HEK293 (cell line): ENCODE results near the gene PIP5K1C.

Experiments
- CTCF ChIA-PET: fragments of 350-600 bp; formaldehyde crosslinking; extraction: SDS; loops from one replicate; lab custom pipeline; 2021; ENCODE audit warnings: antibody characterized with exemption; lab: Yijun Ruan, JAX
- POLR2A ChIA-PET: fragments of 300-600 bp; formaldehyde crosslinking; extraction: SDS; loops from one replicate; lab custom pipeline; 2020; ENCODE audit warnings: antibody characterized with exemption, inconsistent platforms; lab: Yijun Ruan, JAX
- H3K27ac ChIP-seq: fragments of 200-500 bp; sonication (Bioruptor generic); 2 replicates; pipeline ENCODE4 v1.5.1; 2014; ENCODE audit warnings: low read depth, low read length, control low read depth, inconsistent platforms; ENCODE audit errors: extremely low read depth
- H3K36me3 ChIP-seq, 2 experiments: fragments of 200-500 bp in 1 of 2; sonication (Bioruptor generic) in 1 of 2; 1 replicate in 1 of 2; 2 replicates in 1 of 2; pipeline ENCODE4 v1.5.1; 2014 to 2017; ENCODE audit warnings: inconsistent platforms in 2 of 2, low read length in 2 of 2; ENCODE audit not compliant: control insufficient read depth in 2 of 2, insufficient read depth in 1 of 2
- H3K4me1 ChIP-seq: fragments of 200-500 bp; sonication (Bioruptor generic); 2 replicates; pipeline ENCODE4 v1.5.1; 2014; ENCODE audit warnings: mild to moderate bottlenecking, low read length, inconsistent platforms; ENCODE audit not compliant: control insufficient read depth, insufficient read depth
- H3K4me3 ChIP-seq: 2 replicates; pipeline ENCODE4 v1.5.1; 2011; ENCODE audit warnings: low read depth, mild to moderate bottlenecking, control low read depth, low read length, moderate library complexity
- H3K9me3 ChIP-seq: fragments of 200-500 bp; sonication (Bioruptor generic); 2 replicates; pipeline ENCODE4 v1.5.1; 2014; ENCODE audit warnings: low read depth, low read length, inconsistent platforms; ENCODE audit not compliant: control insufficient read depth, insufficient read depth
- GLI2 ChIP-seq: fragments of 450-650 bp; formaldehyde crosslinking; IDR thresholded peaks from 2 replicates; pipeline ENCODE4; 2017; ENCODE audit warnings: missing biosample characterization, missing genetic modification characterization, low read depth, borderline replicate concordance
- KLF16 ChIP-seq: fragments of 450-650 bp; formaldehyde crosslinking; IDR thresholded peaks from 2 replicates; pipeline ENCODE4 v1.5.1; 2017; ENCODE audit warnings: missing biosample characterization, missing genetic modification characterization
- SCRT2 ChIP-seq: fragments of 450-650 bp; formaldehyde crosslinking; IDR thresholded peaks from 2 replicates; pipeline ENCODE4 v1.5.1; 2016; ENCODE audit warnings: missing biosample characterization, missing genetic modification characterization
- ZBTB17 ChIP-seq: fragments of 450-650 bp; formaldehyde crosslinking; IDR thresholded peaks from 2 replicates; pipeline ENCODE4 v1.5.1; 2016; ENCODE audit warnings: missing biosample characterization, missing genetic modification characterization
- ZBTB21 ChIP-seq: fragments of 450-650 bp; formaldehyde crosslinking; IDR thresholded peaks from 2 replicates; pipeline ENCODE4 v1.5.1; 2017; ENCODE audit warnings: missing biosample characterization, missing genetic modification characterization
- ZBTB49 ChIP-seq: fragments of 450-650 bp; formaldehyde crosslinking; IDR thresholded peaks from 2 replicates; pipeline ENCODE4 v1.5.1; 2016; ENCODE audit warnings: missing biosample characterization, missing genetic modification characterization, low read depth
- ZNF114 ChIP-seq: fragments of 450-650 bp; formaldehyde crosslinking; IDR thresholded peaks from 2 replicates; pipeline ENCODE4 v1.5.0; 2017; ENCODE audit warnings: missing biosample characterization, missing genetic modification characterization
- ZNF140 ChIP-seq: fragments of 450-650 bp; formaldehyde crosslinking; IDR thresholded peaks from 2 replicates; pipeline ENCODE4 v1.5.1; 2016; ENCODE audit warnings: missing biosample characterization, missing genetic modification characterization
- ZNF155 ChIP-seq: fragments of 450-650 bp; formaldehyde crosslinking; IDR thresholded peaks from 2 replicates; pipeline ENCODE4 v1.5.1; 2016; ENCODE audit warnings: missing biosample characterization, missing genetic modification characterization
- ZNF202 ChIP-seq: fragments of 450-650 bp; formaldehyde crosslinking; IDR thresholded peaks from 2 replicates; pipeline ENCODE4 v1.5.1; 2016; ENCODE audit warnings: missing biosample characterization, missing genetic modification characterization, borderline replicate concordance
- ZNF391 ChIP-seq: fragments of 450-650 bp; formaldehyde crosslinking; IDR thresholded peaks from 2 replicates; pipeline ENCODE4 v1.5.1; 2016; ENCODE audit warnings: low read depth, missing biosample characterization, missing genetic modification characterization, borderline replicate concordance
- ZNF449 ChIP-seq: fragments of 450-650 bp; formaldehyde crosslinking; IDR thresholded peaks from 2 replicates; pipeline ENCODE4 v1.5.1; 2017; ENCODE audit warnings: missing biosample characterization, mild to moderate bottlenecking, missing genetic modification characterization, moderate library complexity
- ZNF473 ChIP-seq: fragments of 450-650 bp; formaldehyde crosslinking; IDR thresholded peaks from 2 replicates; pipeline ENCODE4 v1.5.1; 2017; ENCODE audit warnings: missing biosample characterization, missing genetic modification characterization
- ZNF560 ChIP-seq: fragments of 450-650 bp; formaldehyde crosslinking; IDR thresholded peaks from 2 replicates; pipeline ENCODE4 v1.5.1; 2017; ENCODE audit warnings: missing biosample characterization, missing genetic modification characterization, borderline replicate concordance
- ZNF610 ChIP-seq: fragments of 450-650 bp; formaldehyde crosslinking; IDR thresholded peaks from 2 replicates; pipeline ENCODE4 v1.5.1; 2016; ENCODE audit warnings: missing biosample characterization, missing genetic modification characterization, borderline replicate concordance
- ZNF664 ChIP-seq: fragments of 450-650 bp; formaldehyde crosslinking; IDR thresholded peaks from 2 replicates; pipeline ENCODE4 v1.5.1; 2016; ENCODE audit warnings: missing biosample characterization, missing genetic modification characterization
- ZNF692 ChIP-seq: fragments of 450-650 bp; formaldehyde crosslinking; IDR thresholded peaks from 2 replicates; pipeline ENCODE4 v1.5.1; 2016; ENCODE audit warnings: missing biosample characterization, missing genetic modification characterization
- ZNF707 ChIP-seq: fragments of 450-650 bp; formaldehyde crosslinking; IDR thresholded peaks from 2 replicates; pipeline ENCODE4 v1.5.1; 2016; ENCODE audit warnings: missing biosample characterization, missing genetic modification characterization
- ZNF792 ChIP-seq: fragments of 450-650 bp; formaldehyde crosslinking; IDR thresholded peaks from 2 replicates; pipeline ENCODE4 v1.5.1; 2016; ENCODE audit warnings: missing biosample characterization, missing genetic modification characterization
- ZSCAN18 ChIP-seq: fragments of 450-650 bp; formaldehyde crosslinking; IDR thresholded peaks from 2 replicates; pipeline ENCODE4 v1.5.1; 2016; ENCODE audit warnings: missing biosample characterization, missing genetic modification characterization

PIP5K1C gene

GRCh38 chr19:3641515-3642269, 58.6 kb downstream of the PIP5K1C start:
- POLR2A ChIA-PET, result no interaction called here

More at GRCh38 chr19:3641515-3642269, 58.6 kb downstream of the PIP5K1C start:
- CTCF ChIA-PET, result no interaction called here
- no peak overlapping the region for H3K27ac ChIP-seq
- TF ChIP-seq ZNF449 (no peak), KLF16 (tag by site-specific recombination) (no peak), ZNF391 (no peak), ZNF560 (no peak), ZSCAN18 (tag by site-specific recombination) (no peak), ZNF664 (no peak), ZNF202 (tag by site-specific recombination) (no peak), ZBTB21 (tag by site-specific recombination) (no peak), ZBTB49 (no peak), GLI2 (tag by site-specific recombination) (no peak), ZNF610 (no peak), ZNF792 (tag by site-specific recombination) (no peak), ZNF114 (tag by site-specific recombination) (no peak), ZNF155 (tag by site-specific recombination) (no peak), ZBTB17 (tag by site-specific recombination) (no peak), ZNF140 (tag by site-specific recombination) (no peak), ZNF473 (tag by site-specific recombination) (no peak), SCRT2 (tag by site-specific recombination) (no peak), ZNF707 (tag by site-specific recombination) (no peak), ZNF692 (tag by site-specific recombination) (no peak)
- H3K36me3 ChIP-seq, result peaks cover 0 to 46% of the 10 kb centered on the region in 2 experiments; a peak in 2 of 3 replicates
- no peaks in the 10 kb centered on the region for H3K9me3 ChIP-seq
- H3K4me3 ChIP-seq, result no peak overlapping the region
- no peaks in the 10 kb centered on the region for H3K4me1 ChIP-seq
